H9 (cell line): Measurements from ENCODE around the gene COL11A1. TPM values are rescaled to one million over a fixed set of nuclear protein-coding genes. Genes with fewer than 3 reads are reported as not detected.

ENCODE experiments used
- DNase-seq: peaks from one replicate; pipeline ENCODE4 v3.0.0-alpha.2; 2017
- H2AFZ ChIP-seq: one replicate; pipeline ENCODE4 v1.6.1; 2013; ENCODE audit warnings: mild to moderate bottlenecking, low read length, control low read depth, moderate library complexity
- H2AK5ac ChIP-seq: 2 replicates; pipeline ENCODE4 v1.6.1; 2013; ENCODE audit warnings: low read length, control low read depth, mixed read lengths; ENCODE audit not compliant: insufficient read length
- H2BK120ac ChIP-seq: one replicate; pipeline ENCODE4 v1.6.1; 2013; ENCODE audit warnings: low read depth, mild to moderate bottlenecking, low read length, control low read depth, inconsistent platforms; ENCODE audit not compliant: poor library complexity, severe bottlenecking
- H2BK12ac ChIP-seq: 2 replicates; pipeline ENCODE4 v1.6.1; 2013; ENCODE audit warnings: low read length, control low read depth, mixed read lengths, low read depth; ENCODE audit not compliant: insufficient read length
- H2BK15ac ChIP-seq: 2 replicates; pipeline ENCODE4 v1.6.1; 2013; ENCODE audit warnings: low read depth, low read length, control low read depth
- H2BK20ac ChIP-seq: one replicate; pipeline ENCODE4 v1.6.1; 2013; ENCODE audit warnings: low read depth, mild to moderate bottlenecking, low read length, control low read depth, inconsistent platforms; ENCODE audit not compliant: poor library complexity, severe bottlenecking
- H2BK5ac ChIP-seq: 2 replicates; pipeline ENCODE4 v1.6.1; 2013; ENCODE audit warnings: low read length, control low read depth, mixed read lengths; ENCODE audit not compliant: insufficient read length
- H3K14ac ChIP-seq: 2 replicates; pipeline ENCODE4 v1.6.1; 2013; ENCODE audit warnings: low read length, control low read depth; ENCODE audit not compliant: insufficient read depth
- H3K18ac ChIP-seq: 2 replicates; pipeline ENCODE4 v1.6.1; 2013; ENCODE audit warnings: low read depth, mild to moderate bottlenecking, mixed read lengths, low read length, control low read depth; ENCODE audit not compliant: insufficient read length
- H3K23ac ChIP-seq: 2 replicates; pipeline ENCODE4 v1.6.1; 2013; ENCODE audit warnings: low read length, control low read depth, mixed read lengths, low read depth; ENCODE audit not compliant: insufficient read length
- H3K23me2 ChIP-seq: 2 replicates; pipeline ENCODE4 v1.6.1; 2013; ENCODE audit warnings: low read depth, mild to moderate bottlenecking, mixed read lengths, low read length, control low read depth; ENCODE audit not compliant: insufficient read length, poor library complexity, severe bottlenecking
- H3K27ac ChIP-seq: 2 replicates; pipeline ENCODE4 v1.5.1; 2013; ENCODE audit warnings: low read length, control low read depth, mixed read lengths, low read depth; ENCODE audit not compliant: insufficient read length
- H3K27me3 ChIP-seq: 2 replicates; pipeline ENCODE4 v1.6.1; 2013; ENCODE audit warnings: low read length, control low read depth, inconsistent platforms; ENCODE audit not compliant: insufficient read depth
- H3K4ac ChIP-seq: 2 replicates; pipeline ENCODE4 v1.6.1; 2013; ENCODE audit warnings: low read depth, mild to moderate bottlenecking, control low read depth, inconsistent platforms, low read length, moderate library complexity
- H3K4me1 ChIP-seq: 2 replicates; pipeline ENCODE4 v1.6.1; 2013; ENCODE audit warnings: low read length, control low read depth, inconsistent platforms; ENCODE audit not compliant: insufficient read depth
- H3K4me2 ChIP-seq: 2 replicates; pipeline ENCODE4 v1.6.1; 2013; ENCODE audit warnings: low read length, control low read depth, mixed read lengths; ENCODE audit not compliant: insufficient read length, insufficient read depth
- H3K56ac ChIP-seq: 2 replicates; pipeline ENCODE4 v1.6.1; 2013; ENCODE audit warnings: low read depth, mild to moderate bottlenecking, mixed read lengths, low read length, control low read depth; ENCODE audit not compliant: insufficient read length
- H3K79me1 ChIP-seq: 2 replicates; pipeline ENCODE4 v1.6.1; 2013; ENCODE audit warnings: low read depth, mild to moderate bottlenecking, moderate library complexity, low read length, control low read depth, inconsistent platforms; ENCODE audit not compliant: insufficient read depth, poor library complexity, severe bottlenecking
- H3K79me2 ChIP-seq: 2 replicates; pipeline ENCODE4 v1.6.1; 2013; ENCODE audit warnings: low read length, control low read depth, inconsistent platforms; ENCODE audit not compliant: insufficient read depth
- H3K9ac ChIP-seq: 2 replicates; pipeline ENCODE4 v1.6.1; 2013; ENCODE audit warnings: low read length, control low read depth, mixed read lengths; ENCODE audit not compliant: insufficient read length; ENCODE audit errors: extremely low read depth
- H3K9me3 ChIP-seq: one replicate; pipeline ENCODE4 v1.6.1; 2013; ENCODE audit warnings: low read depth, low read length, inconsistent platforms; ENCODE audit not compliant: control insufficient read depth
- H3T11ph ChIP-seq: one replicate; pipeline ENCODE4 v1.6.1; 2013; ENCODE audit warnings: mild to moderate bottlenecking, low read length, control low read depth, inconsistent platforms
- H4K20me1 ChIP-seq: one replicate; pipeline ENCODE4 v1.6.1; 2013; ENCODE audit not compliant: control insufficient read depth, insufficient read length, insufficient read depth
- H4K5ac ChIP-seq: 2 replicates; pipeline ENCODE4 v1.6.1; 2013; ENCODE audit warnings: low read depth, mild to moderate bottlenecking, mixed read lengths, low read length, control low read depth; ENCODE audit not compliant: insufficient read length
- H4K8ac ChIP-seq: replicated peaks from 2 replicates; pipeline ENCODE4 v1.6.1; 2013; ENCODE audit warnings: low read length, control low read depth, mixed read lengths, low read depth; ENCODE audit not compliant: insufficient read length
- H4K91ac ChIP-seq: 2 replicates; pipeline ENCODE4 v1.6.1; 2013; ENCODE audit warnings: low read depth, mild to moderate bottlenecking, moderate library complexity, mixed read lengths, low read length, control low read depth; ENCODE audit not compliant: insufficient read length
- H3K27ac Mint-ChIP-seq, 3 experiments: 2 replicates in 2 of 3; 3 replicates in 1 of 3; pipeline ENCODE4 v1.8.0; 2020 to 2021; ENCODE audit warnings: mixed read lengths in 3 of 3, mild to moderate bottlenecking in 1 of 3, moderate library complexity in 1 of 3
- H3K27me3 Mint-ChIP-seq: 2 replicates; pipeline ENCODE4 v1.8.0; 2021; ENCODE audit warnings: low read depth, mild to moderate bottlenecking, moderate library complexity, mixed read lengths
- H3K36me3 Mint-ChIP-seq, 3 experiments: 2 replicates in 2 of 3; 3 replicates in 1 of 3; pipeline ENCODE4 v1.8.0; 2020 to 2021; ENCODE audit warnings: low read depth in 3 of 3, mixed read lengths in 3 of 3; ENCODE audit not compliant: insufficient read depth in 1 of 3
- H3K4me1 Mint-ChIP-seq, 2 experiments: 2 replicates each; pipeline ENCODE4 v1.8.0; 2020; ENCODE audit warnings: mixed read lengths in 2 of 2
- H3K4me3 Mint-ChIP-seq, 2 experiments: 2 replicates in 1 of 2; 3 replicates in 1 of 2; pipeline ENCODE4 v1.8.0; 2020 to 2021; ENCODE audit warnings: mild to moderate bottlenecking in 2 of 2, mixed read lengths in 2 of 2, moderate library complexity in 1 of 2
- H3K9me3 Mint-ChIP-seq, 2 experiments: 2 replicates in 1 of 2; 3 replicates in 1 of 2; pipeline ENCODE4 v1.8.0; 2020; ENCODE audit warnings: mild to moderate bottlenecking in 2 of 2, mixed read lengths in 2 of 2, moderate library complexity in 1 of 2
- CTCF ChIP-seq: fragments of 200-600 bp; sonication (generic); conservative IDR thresholded peaks from 3 replicates; pipeline ENCODE4 v1.8.0; 2021; ENCODE audit warnings: antibody characterized with exemption, mild to moderate bottlenecking
- WGBS: extraction: QIAGEN DNeasy Blood & Tissue Kit; methylation state at CpG from one replicate; pipeline ENCODE4 v1.1.7; 2013; ENCODE audit warnings: missing lambda C conversion rate, low lambda C conversion rate, mixed read lengths; ENCODE audit not compliant: insufficient read length; ENCODE audit errors: extremely low coverage; 5-methylcytosine and 5-hydroxymethylcytosine counted together
- total RNA-seq: library from RNA; stranded (reverse); gene quantifications from 2 replicates; pipeline ENCODE4 v1.2.1, GENCODE V29; 2021

Gene COL11A1
- total RNA-seq, 1 experiment from 2014 or later = 7.5 TPM

GRCh38 chr1:102899935-102900334 lies 208.4 kb downstream of the COL11A1 start:
- no peaks in the 10 kb centered on the region for H3K9me3 ChIP-seq
- H2BK5ac ChIP-seq = no peak overlapping the region
- H3K4me1 ChIP-seq = no peaks in the 10 kb centered on the region
- H2BK12ac ChIP-seq = no peak overlapping the region
- H2BK20ac ChIP-seq = no peak overlapping the region
- no peaks in the 10 kb centered on the region for H3K27me3 ChIP-seq
- no peak overlapping the region for H2AK5ac ChIP-seq
- no peak for TF ChIP-seq CTCF
- Mint-ChIP-seq H3K4me1 (no peaks in the 10 kb centered on the region), H3K36me3 (no peaks in the 10 kb centered on the region), H3K9me3 (no peaks in the 10 kb centered on the region), H3K4me3 (no peak overlapping the region), H3K27ac (no peak overlapping the region), H3K27me3 (no peaks in the 10 kb centered on the region)
- no peak overlapping the region for H2BK15ac ChIP-seq
- DNase-seq = no peak
- H3K27ac ChIP-seq = no peak overlapping the region
- no peaks in the 10 kb centered on the region for H4K20me1 ChIP-seq
- H3K79me2 ChIP-seq = no peaks in the 10 kb centered on the region
- no peaks in the 10 kb centered on the region for H3K79me1 ChIP-seq
- H2BK120ac ChIP-seq = no peak overlapping the region
- no peak overlapping the region for H4K91ac ChIP-seq
- H3K23me2 ChIP-seq = no peaks in the 10 kb centered on the region
- no peak overlapping the region for H4K8ac ChIP-seq
- H3K4ac ChIP-seq = no peak overlapping the region
- H3K4me2 ChIP-seq = no peak overlapping the region
- no peak overlapping the region for H3K23ac ChIP-seq
- WGBS = no CpG with 5 or more reads among the region's 3 CpGs
- no peak overlapping the region for H4K5ac ChIP-seq
- H3K14ac ChIP-seq = no peak overlapping the region
- no peak overlapping the region for H3K18ac ChIP-seq
- no peak overlapping the region for H2AFZ ChIP-seq
- H3T11ph ChIP-seq = no peak overlapping the region
- H3K9ac ChIP-seq = no peak overlapping the region
- no peak overlapping the region for H3K56ac ChIP-seq
